HG03064 (cell line): Measurements from ENCODE around the gene CLEC14A.

Experiments
- ATAC-seq: cut with Tn5 transposase; IDR thresholded peaks from one replicate; pipeline ENCODE4 v1.9.1; 2021; ENCODE audit warnings: low read depth; ENCODE audit not compliant: unreplicated experiment

CLEC14A gene

GRCh38 chr14:38255673-38256532 lies at the start of gene CLEC14A:
CLEC14A (minus strand) TSS chr14:38256093; CDS start chr14:38256022, 71 bp downstream.
- no peak for ATAC-seq

GRCh38 chr14:38302966-38303365 lies 47.1 kb upstream of the CLEC14A start:
- ATAC-seq: no peak

- no peak for ATAC-seq
These were observed 46.1 kb upstream of the CLEC14A start for GRCh38 chr14:38302034-38302433.

GRCh38 chr14:38297681-38298080 lies 41.8 kb upstream of the CLEC14A start:
- ATAC-seq: no peak

GRCh38 chr14:38291681-38292467 lies 36.0 kb upstream of the CLEC14A start:
- ATAC-seq: no peak

GRCh38 chr14:38290601-38291188 lies 34.8 kb upstream of the CLEC14A start:
- no peak for ATAC-seq

- no peak for ATAC-seq
These were observed 30.6 kb upstream of the CLEC14A start for GRCh38 chr14:38286452-38286851.

GRCh38 chr14:38285962-38286361 lies 30.1 kb upstream of the CLEC14A start:
- no peak for ATAC-seq

GRCh38 chr14:38282936-38283335 lies 27.0 kb upstream of the CLEC14A start:
- ATAC-seq: no peak

- ATAC-seq: no peak
These were observed 24.2 kb upstream of the CLEC14A start for GRCh38 chr14:38280081-38280480.

GRCh38 chr14:38279572-38279971 lies 23.7 kb upstream of the CLEC14A start:
- no peak for ATAC-seq

- no peak for ATAC-seq
These were observed 22.1 kb upstream of the CLEC14A start for GRCh38 chr14:38278035-38278434.

GRCh38 chr14:38262844-38263243 lies 7.0 kb upstream of the CLEC14A start:
- no peak for ATAC-seq

- ATAC-seq: no peak
These were observed 5.7 kb upstream of the CLEC14A start for GRCh38 chr14:38261620-38262019.

- no peak for ATAC-seq
These were observed 1.6 kb upstream of the CLEC14A start for GRCh38 chr14:38257507-38257906.

GRCh38 chr14:38256533-38256840 lies 594 bp upstream of the CLEC14A start:
- ATAC-seq: no peak

GRCh38 chr14:38255408-38255672 lies 553 bp downstream of the CLEC14A start:
- ATAC-seq: no peak

- no peak for ATAC-seq
These were observed 1.1 kb downstream of the CLEC14A start for GRCh38 chr14:38254571-38255407.

- ATAC-seq: no peak
These were observed 2.2 kb downstream of the CLEC14A start for GRCh38 chr14:38253676-38254075.

- ATAC-seq: no peak
These were observed 3.7 kb downstream of the CLEC14A start for GRCh38 chr14:38252066-38252710.
